DND-41 (cell line): Measurements from ENCODE around the gene PDE4B.

Experiments used
- ATAC-seq: fragments of 200-7000 bp; cut with Tn5 transposase; 3 replicates; pipeline ENCODE4 v1.9.1; 2021; ENCODE audit warnings: low read depth; ENCODE audit not compliant: insufficient read depth
- DNase-seq: peaks from one replicate; pipeline ENCODE4 v3.0.0-alpha.2; 2020
- H2AFZ ChIP-seq: 2 replicates; pipeline ENCODE4 v1.6.0; 2012; ENCODE audit warnings: low read depth, low read length
- H3K27ac ChIP-seq: 2 replicates; pipeline ENCODE4 v1.5.1; 2012; ENCODE audit warnings: low read length, inconsistent platforms
- H3K27me3 ChIP-seq: fragments of 200-600 bp; sonication (generic); 2 replicates; pipeline ENCODE4 v1.6.0; 2012; ENCODE audit warnings: low read length, mild to moderate bottlenecking, inconsistent platforms; ENCODE audit not compliant: insufficient read depth, poor library complexity
- H3K36me3 ChIP-seq: 2 replicates; pipeline ENCODE4 v1.5.1; 2012; ENCODE audit warnings: low read length, inconsistent platforms; ENCODE audit not compliant: insufficient read depth
- H3K4me1 ChIP-seq: 2 replicates; pipeline ENCODE4 v1.5.1; 2012; ENCODE audit warnings: mild to moderate bottlenecking, low read length; ENCODE audit not compliant: insufficient read depth
- H3K4me2 ChIP-seq: 2 replicates; pipeline ENCODE4 v1.6.0; 2012; ENCODE audit warnings: mild to moderate bottlenecking, moderate library complexity, low read length, inconsistent platforms; ENCODE audit not compliant: insufficient read depth
- H3K4me3 ChIP-seq, 2 experiments: fragments of 200-600 bp in 1 of 2; shearing (Covaris generic) in 1 of 2; 2 replicates each; pipeline ENCODE4 v1.5.1; 2012 to 2016; ENCODE audit warnings: inconsistent platforms in 2 of 2, low read length in 2 of 2, mild to moderate bottlenecking in 2 of 2, low read depth in 1 of 2, moderate library complexity in 1 of 2
- H3K79me2 ChIP-seq: 2 replicates; pipeline ENCODE4 v1.6.0; 2012; ENCODE audit warnings: low read length, inconsistent platforms; ENCODE audit not compliant: insufficient read depth
- H3K9ac ChIP-seq: 2 replicates; pipeline ENCODE4 v1.6.0; 2012; ENCODE audit warnings: low read depth, mild to moderate bottlenecking, inconsistent platforms, low read length, moderate library complexity
- H3K9me3 ChIP-seq: 2 replicates; pipeline ENCODE4 v1.5.1; 2012; ENCODE audit warnings: low read length, moderate library complexity, mild to moderate bottlenecking, inconsistent platforms; ENCODE audit not compliant: insufficient read depth, severe bottlenecking
- H4K20me1 ChIP-seq: 2 replicates; pipeline ENCODE4 v1.6.0; 2012; ENCODE audit warnings: low read length; ENCODE audit not compliant: insufficient read depth
- CTCF ChIP-seq: IDR thresholded peaks from 2 replicates; pipeline ENCODE4 v1.5.1; 2012; ENCODE audit warnings: borderline replicate concordance, low read length, moderate library complexity, mild to moderate bottlenecking; ENCODE audit not compliant: poor library complexity, severe bottlenecking; ENCODE audit errors: extremely low read depth
- EZH2 ChIP-seq: IDR thresholded peaks from 3 replicates; pipeline ENCODE4 v1.6.1; 2012; ENCODE audit warnings: borderline replicate concordance, low read depth, mild to moderate bottlenecking, moderate library complexity, low read length, inconsistent platforms; ENCODE audit not compliant: severe bottlenecking

PDE4B gene

DNA sequence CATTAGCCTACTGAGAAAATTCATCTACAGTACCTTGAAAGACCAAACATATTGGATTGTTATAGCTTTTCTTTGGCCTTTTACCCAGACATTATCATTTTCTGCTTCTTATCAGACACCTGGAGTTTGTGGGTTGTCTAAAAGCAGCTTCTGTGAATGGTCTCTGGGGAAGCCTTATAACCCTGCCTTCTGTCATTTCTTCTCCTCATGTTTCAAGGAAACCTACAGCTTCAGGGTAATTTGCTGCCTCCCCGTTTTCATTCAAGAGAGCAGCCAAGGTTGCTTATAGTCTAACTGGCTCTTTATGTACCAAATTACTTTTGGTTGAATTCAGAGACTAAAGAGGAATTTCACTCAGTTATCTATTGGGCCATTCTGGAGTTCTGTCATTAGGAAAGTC, 453.0 kb downstream of the PDE4B start:
- Histone ChIP-seq H3K27me3 (peaks cover 4% of the 10 kb centered on the region), H3K9ac (no peak overlapping the region), H3K27ac (no peak overlapping the region), H3K36me3 (no peaks in the 10 kb centered on the region), H3K4me1 (no peaks in the 10 kb centered on the region), H4K20me1 (no peaks in the 10 kb centered on the region), H3K4me3 (no peak overlapping the region), H2AFZ (no peak overlapping the region), H3K4me2 (no peak overlapping the region), H3K9me3 (no peaks in the 10 kb centered on the region), H3K79me2 (no peaks in the 10 kb centered on the region)
- TF ChIP-seq EZH2 = no peak
- TF ChIP-seq CTCF = no peak
- no peak for DNase-seq
- ATAC-seq = no peak

GRCh38 chr1:66246351-66247269, 453.9 kb downstream of the PDE4B start:
- Histone ChIP-seq H2AFZ (no peak overlapping the region), H3K9ac (no peak overlapping the region), H3K27me3 (peaks cover 4% of the 10 kb centered on the region), H3K4me2 (no peak overlapping the region), H3K4me1 (no peaks in the 10 kb centered on the region), H3K36me3 (no peaks in the 10 kb centered on the region), H3K79me2 (no peaks in the 10 kb centered on the region), H3K9me3 (no peaks in the 10 kb centered on the region), H3K27ac (no peak overlapping the region), H4K20me1 (no peaks in the 10 kb centered on the region), H3K4me3 (no peak overlapping the region)
- DNase-seq (no peak), ATAC-seq (no peak)
- TF ChIP-seq EZH2 = no peak
- TF ChIP-seq CTCF = no peak

DNA sequence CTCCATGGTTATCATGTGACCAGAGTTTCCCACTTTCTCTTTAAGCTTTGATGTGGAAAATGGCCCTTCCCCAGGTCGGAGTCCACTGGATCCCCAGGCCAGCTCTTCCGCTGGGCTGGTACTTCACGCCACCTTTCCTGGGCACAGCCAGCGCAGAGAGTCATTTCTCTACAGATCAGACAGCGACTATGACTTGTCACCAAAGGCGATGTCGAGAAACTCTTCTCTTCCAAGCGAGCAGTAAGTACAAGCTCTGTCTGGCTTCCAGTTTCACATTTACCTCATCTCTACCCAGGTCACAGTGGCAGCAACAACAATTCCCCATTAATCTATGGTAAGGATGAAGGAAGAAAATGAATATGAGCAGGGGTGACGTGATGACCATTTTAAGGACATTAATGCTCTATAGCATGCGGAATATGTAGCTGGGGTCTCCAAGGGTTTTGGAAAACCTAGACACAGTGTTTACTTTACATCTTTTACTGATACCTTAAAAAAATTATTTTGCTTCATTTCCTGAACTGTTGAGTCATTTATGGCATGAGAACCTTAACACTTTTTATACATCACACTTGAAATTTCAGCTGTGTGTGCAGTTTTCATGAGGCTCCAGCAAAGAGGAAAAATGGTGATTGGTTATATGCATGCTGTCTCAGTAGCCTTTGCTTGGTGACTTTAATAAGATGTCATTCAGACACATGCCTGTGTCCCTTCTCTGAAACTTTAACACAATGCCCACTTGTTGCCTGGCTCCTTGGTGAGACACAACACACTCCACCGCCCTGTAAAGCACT, 454.9 kb downstream of the PDE4B start:
- ATAC-seq (no peak), DNase-seq (no peak)
- no peak for TF ChIP-seq EZH2
- no peak for TF ChIP-seq CTCF
- Histone ChIP-seq H3K79me2 (no peaks in the 10 kb centered on the region), H3K4me3 (no peak overlapping the region), H3K27ac (no peak overlapping the region), H3K36me3 (no peaks in the 10 kb centered on the region), H3K27me3 (peaks cover 4% of the 10 kb centered on the region), H4K20me1 (no peaks in the 10 kb centered on the region), H3K4me2 (no peak overlapping the region), H3K4me1 (no peaks in the 10 kb centered on the region), H3K9ac (no peak overlapping the region), H3K9me3 (no peaks in the 10 kb centered on the region), H2AFZ (no peak overlapping the region)
